A549 (cell line): ENCODE results near the gene BRD1. TPM values are rescaled to one million over a fixed set of nuclear protein-coding genes. Genes with fewer than 3 reads are reported as not detected.

ENCODE experiments used
- ATAC-seq, 2 experiments: fragments of 200-7000 bp in 1 of 2; fragments of >200 bp in 1 of 2; cut with Nextera tagmentation in 1 of 2; cut with Tn5 transposase in 1 of 2; 3 replicates each; pipeline versions ENCODE4 v1.8.0 to v1.9.1; 2018 to 2020; ENCODE audit warnings: mild to moderate bottlenecking in 1 of 2, moderate library complexity in 1 of 2
- CTCF ChIA-PET: fragments of 300-600 bp; sonication (Branson Sonifier 250); formaldehyde crosslinking; extraction: SDS; loops from one replicate; lab custom pipeline; 2021; ENCODE audit warnings: antibody characterized with exemption, inconsistent platforms; lab: Yijun Ruan, JAX
- POLR2A ChIA-PET: fragments of 350-600 bp; formaldehyde crosslinking; extraction: SDS; loops from one replicate; lab custom pipeline; 2021; ENCODE audit warnings: antibody characterized with exemption, inconsistent platforms; lab: Yijun Ruan, JAX
- DNase-seq, 2 experiments: peaks; one replicate each; pipeline versions ENCODE4 v3.0.0 to v3.0.0-alpha.2; 2011 to 2016; ENCODE audit warnings: low read depth in 1 of 2, low spot score in 1 of 2
- FAIRE-seq: peaks from 2 replicates; lab custom pipeline; 2011; peaks lifted over from hg19 to GRCh38; lab: Jason Lieb, UNC
- H3K27ac ChIP-seq, 2 experiments: fragments of >200 bp; sonication (Bioruptor Twin); formaldehyde crosslinking; 3 replicates each; pipeline ENCODE4 v1.5.1; 2016 to 2017
- H3K4me1 ChIP-seq: fragments of >200 bp; sonication (Bioruptor Twin); formaldehyde crosslinking; 3 replicates; pipeline ENCODE4 v1.6.1; 2016
- H3K4me2 ChIP-seq: fragments of >200 bp; sonication (Bioruptor Twin); formaldehyde crosslinking; 3 replicates; pipeline ENCODE4 v1.6.1; 2016
- H3K4me3 ChIP-seq: fragments of >200 bp; sonication (Bioruptor Twin); formaldehyde crosslinking; 3 replicates; pipeline ENCODE4 v1.5.1; 2016
- H3K9me3 ChIP-seq: fragments of >200 bp; sonication (Bioruptor Twin); formaldehyde crosslinking; 3 replicates; pipeline ENCODE4 v1.6.1; 2016
- EHF ChIP-seq: fragments of 250-450 bp; sonication (Bioruptor Pico); IDR thresholded peaks from 2 replicates; pipeline ENCODE4 v1.5.0; 2020; ENCODE audit warnings: mild to moderate bottlenecking
- ESRRA ChIP-seq: fragments of 150-350 bp; IDR thresholded peaks from 2 replicates; pipeline ENCODE4 v1.6.1; 2014; ENCODE audit warnings: mild to moderate bottlenecking, low read length, borderline replicate concordance
- FOSL2 ChIP-seq, 2 experiments: fragments of 450-650 bp in 1 of 2; fragments of >200 bp in 1 of 2; sonication (Bioruptor Twin) in 1 of 2; formaldehyde crosslinking; IDR thresholded peaks; 2 replicates each; pipeline versions ENCODE4 v1.5.0 to v1.6.1; 2016 to 2020; ENCODE audit warnings: mild to moderate bottlenecking in 1 of 2, moderate library complexity in 1 of 2
- GATA3 ChIP-seq: IDR thresholded peaks from 2 replicates; pipeline ENCODE4 v1.6.1; 2012; ENCODE audit warnings: borderline replicate concordance
- HEYL ChIP-seq: fragments of 250-450 bp; sonication (Bioruptor Pico); IDR thresholded peaks from 2 replicates; pipeline ENCODE4 v1.8.0; 2021; ENCODE audit warnings: mild to moderate bottlenecking, moderate library complexity
- HOXA7 ChIP-seq: fragments of 250-450 bp; sonication (Bioruptor Pico); IDR thresholded peaks from 2 replicates; pipeline ENCODE4 v1.5.0; 2020; ENCODE audit warnings: mild to moderate bottlenecking, moderate library complexity
- HOXB5 ChIP-seq: fragments of 250-450 bp; sonication (Bioruptor Pico); IDR thresholded peaks from 2 replicates; pipeline ENCODE4 v1.5.0; 2020; ENCODE audit warnings: mild to moderate bottlenecking, moderate library complexity
- JUN ChIP-seq, 2 experiments: fragments of >200 bp; sonication (Bioruptor Twin); formaldehyde crosslinking; IDR thresholded peaks; 2 replicates in 1 of 2; 3 replicates in 1 of 2; pipeline ENCODE4 v1.6.1; 2016 to 2017
- JUNB ChIP-seq: fragments of >200 bp; sonication (Bioruptor Twin); formaldehyde crosslinking; IDR thresholded peaks from 2 replicates; pipeline ENCODE4 v1.6.1; 2016
- KDM1A ChIP-seq: fragments of 200-600 bp; sonication (generic); IDR thresholded peaks from 2 replicates; pipeline ENCODE4 v1.6.1; 2016; ENCODE audit warnings: low read depth, mild to moderate bottlenecking
- KDM5A ChIP-seq: fragments of 200-600 bp; sonication (generic); IDR thresholded peaks from 2 replicates; pipeline ENCODE4 v1.6.1; 2016; ENCODE audit warnings: antibody characterized with exemption, mild to moderate bottlenecking
- MAFK ChIP-seq: fragments of 450-650 bp; IDR thresholded peaks from 2 replicates; pipeline ENCODE4 v1.6.1; 2014; ENCODE audit not compliant: partially characterized antibody
- MAZ ChIP-seq: fragments of 150-350 bp; IDR thresholded peaks from 2 replicates; pipeline ENCODE4 v1.6.1; 2014; ENCODE audit warnings: antibody characterized with exemption, low read depth, low read length, borderline replicate concordance
- MYC ChIP-seq: IDR thresholded peaks from 2 replicates; pipeline ENCODE4 v1.6.1; 2012; ENCODE audit warnings: mild to moderate bottlenecking, inconsistent platforms, low read length, improper control_type of control experiment, borderline replicate concordance
- NR3C1 ChIP-seq: fragments of >200 bp; sonication (Bioruptor Twin); formaldehyde crosslinking; IDR thresholded peaks from 3 replicates; pipeline ENCODE4 v1.6.1; 2017
- POLR2AphosphoS2 ChIP-seq: conservative IDR thresholded peaks from 2 replicates; pipeline ENCODE4 v1.6.1; 2012; ENCODE audit warnings: low read length, improper control_type of control experiment, inconsistent platforms
- RARB ChIP-seq: fragments of 250-450 bp; sonication (Bioruptor Pico); IDR thresholded peaks from 2 replicates; pipeline ENCODE4 v1.8.0; 2021; ENCODE audit warnings: mild to moderate bottlenecking, moderate library complexity
- TP53 ChIP-seq: fragments of 250-450 bp; sonication (Bioruptor Pico); IDR thresholded peaks from 2 replicates; pipeline ENCODE4 v1.5.0; 2021; ENCODE audit warnings: mild to moderate bottlenecking, moderate library complexity
- ZC3H11A ChIP-seq: fragments of 450-650 bp; IDR thresholded peaks from 2 replicates; pipeline ENCODE4 v1.6.1; 2014; ENCODE audit warnings: antibody characterized with exemption, mild to moderate bottlenecking
- ZNF302 ChIP-seq: fragments of 250-450 bp; sonication (Bioruptor Pico); IDR thresholded peaks from 2 replicates; pipeline ENCODE4 v1.9.0; 2021; ENCODE audit warnings: inconsistent platforms, mild to moderate bottlenecking, moderate library complexity
- WGBS: methylation state at CpG from one replicate; pipeline ENCODE4 v1.1.6; 2017; ENCODE audit errors: missing lambda C conversion rate; 5-methylcytosine and 5-hydroxymethylcytosine counted together
- polyA plus RNA-seq, 4 experiments: library from polyadenylated mRNA; depleted of rRNA in 3 of 4; stranded (reverse); fragments of >200 nt; fragmentation: RNase III in 1 of 4; extraction: RNeasy Plus Mini Kit Qiagen cat#74134 plus additional on column Dnase treatment in 1 of 4; gene quantifications; 2 replicates in 3 of 4; 3 replicates in 1 of 4; pipeline ENCODE4 v1.2.3, GENCODE V29; 2011 to 2017
- TF ChIP-seq, protein P1 (sequence below): fragments of 150-350 bp; IDR thresholded peaks from 2 replicates; pipeline ENCODE4 v1.6.1; 2014; ENCODE audit warnings: low read depth, mild to moderate bottlenecking, low read length
- TF ChIP-seq, protein P2 (sequence below): fragments of 200-600 bp; sonication (generic); IDR thresholded peaks from 2 replicates; pipeline ENCODE4 v1.6.1; 2016; ENCODE audit warnings: antibody characterized with exemption, mild to moderate bottlenecking, moderate library complexity
- TF ChIP-seq, protein P3 (sequence below): fragments of 250-450 bp; sonication (Bioruptor Pico); IDR thresholded peaks from 2 replicates; pipeline ENCODE4 v1.5.0; 2020; ENCODE audit warnings: low read depth, mild to moderate bottlenecking, moderate library complexity
- TF ChIP-seq, protein P4 (sequence below): fragments of 250-450 bp; sonication (Bioruptor Pico); IDR thresholded peaks from 2 replicates; pipeline ENCODE4 v1.5.0; 2021; ENCODE audit warnings: mild to moderate bottlenecking, moderate library complexity, borderline replicate concordance
- TF ChIP-seq, protein P5 (sequence below): IDR thresholded peaks from 2 replicates; pipeline ENCODE4 v1.6.1; 2012

The BRD1 gene
- polyA plus RNA-seq, 2 of the 4 experiments (the other 2 are of a cell fraction), result 3.7 to 11.5 TPM

DNA sequence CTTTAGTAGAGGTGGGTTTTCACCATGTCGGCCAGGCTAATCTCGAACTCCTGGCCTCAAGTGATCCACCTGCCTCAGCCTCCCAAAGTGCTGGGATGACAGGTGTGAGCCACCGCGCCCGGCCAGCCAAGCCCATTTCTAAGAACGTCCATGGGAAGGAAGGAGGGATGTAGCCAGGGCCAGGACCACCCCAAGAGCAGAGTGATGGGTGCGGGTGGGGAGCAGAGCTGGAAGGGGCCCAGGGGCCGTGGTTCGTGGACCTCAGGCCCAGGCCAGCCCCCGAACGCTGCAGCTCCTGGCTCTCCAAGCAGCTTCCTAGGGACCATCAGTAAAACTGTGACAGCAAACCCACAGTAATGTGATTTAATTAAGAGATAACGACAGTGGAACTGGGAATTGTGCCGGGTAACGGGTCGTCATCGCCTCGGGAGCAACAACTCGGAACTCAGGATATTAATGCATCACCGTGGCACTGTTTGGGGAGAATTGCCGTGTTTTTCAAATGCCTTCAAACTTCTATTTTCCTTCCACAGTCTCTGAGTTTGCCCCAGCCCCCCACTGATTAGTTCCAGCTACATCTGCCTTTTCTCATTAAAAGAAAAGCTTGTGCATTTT is 74.3 kb downstream of the BRD1 start:
- Histone ChIP-seq H3K4me1 (no peaks in the 10 kb centered on the region), H3K4me2 (no peak overlapping the region)
- FAIRE-seq, result no peak
- CTCF ChIA-PET, result interaction anchor here (0.6 kb wide), 1 partner anchor 275 kb away, joined by 3 read pairs; no protein-coding TSS in a partner anchor
- TF ChIP-seq, protein P1, sequence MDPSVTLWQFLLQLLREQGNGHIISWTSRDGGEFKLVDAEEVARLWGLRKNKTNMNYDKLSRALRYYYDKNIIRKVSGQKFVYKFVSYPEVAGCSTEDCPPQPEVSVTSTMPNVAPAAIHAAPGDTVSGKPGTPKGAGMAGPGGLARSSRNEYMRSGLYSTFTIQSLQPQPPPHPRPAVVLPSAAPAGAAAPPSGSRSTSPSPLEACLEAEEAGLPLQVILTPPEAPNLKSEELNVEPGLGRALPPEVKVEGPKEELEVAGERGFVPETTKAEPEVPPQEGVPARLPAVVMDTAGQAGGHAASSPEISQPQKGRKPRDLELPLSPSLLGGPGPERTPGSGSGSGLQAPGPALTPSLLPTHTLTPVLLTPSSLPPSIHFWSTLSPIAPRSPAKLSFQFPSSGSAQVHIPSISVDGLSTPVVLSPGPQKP, result no peak
- TF ChIP-seq JUNB, result no peak
- no peak for TF ChIP-seq GATA3
- no peak for TF ChIP-seq HOXA7 (CRISPR knock-in tag)
- TF ChIP-seq MAZ, result no peak
- no peak for TF ChIP-seq MYC
- TF ChIP-seq JUN (IDR thresholded peaks at IDR 0.05), result no peak
- TF ChIP-seq, protein P2, sequence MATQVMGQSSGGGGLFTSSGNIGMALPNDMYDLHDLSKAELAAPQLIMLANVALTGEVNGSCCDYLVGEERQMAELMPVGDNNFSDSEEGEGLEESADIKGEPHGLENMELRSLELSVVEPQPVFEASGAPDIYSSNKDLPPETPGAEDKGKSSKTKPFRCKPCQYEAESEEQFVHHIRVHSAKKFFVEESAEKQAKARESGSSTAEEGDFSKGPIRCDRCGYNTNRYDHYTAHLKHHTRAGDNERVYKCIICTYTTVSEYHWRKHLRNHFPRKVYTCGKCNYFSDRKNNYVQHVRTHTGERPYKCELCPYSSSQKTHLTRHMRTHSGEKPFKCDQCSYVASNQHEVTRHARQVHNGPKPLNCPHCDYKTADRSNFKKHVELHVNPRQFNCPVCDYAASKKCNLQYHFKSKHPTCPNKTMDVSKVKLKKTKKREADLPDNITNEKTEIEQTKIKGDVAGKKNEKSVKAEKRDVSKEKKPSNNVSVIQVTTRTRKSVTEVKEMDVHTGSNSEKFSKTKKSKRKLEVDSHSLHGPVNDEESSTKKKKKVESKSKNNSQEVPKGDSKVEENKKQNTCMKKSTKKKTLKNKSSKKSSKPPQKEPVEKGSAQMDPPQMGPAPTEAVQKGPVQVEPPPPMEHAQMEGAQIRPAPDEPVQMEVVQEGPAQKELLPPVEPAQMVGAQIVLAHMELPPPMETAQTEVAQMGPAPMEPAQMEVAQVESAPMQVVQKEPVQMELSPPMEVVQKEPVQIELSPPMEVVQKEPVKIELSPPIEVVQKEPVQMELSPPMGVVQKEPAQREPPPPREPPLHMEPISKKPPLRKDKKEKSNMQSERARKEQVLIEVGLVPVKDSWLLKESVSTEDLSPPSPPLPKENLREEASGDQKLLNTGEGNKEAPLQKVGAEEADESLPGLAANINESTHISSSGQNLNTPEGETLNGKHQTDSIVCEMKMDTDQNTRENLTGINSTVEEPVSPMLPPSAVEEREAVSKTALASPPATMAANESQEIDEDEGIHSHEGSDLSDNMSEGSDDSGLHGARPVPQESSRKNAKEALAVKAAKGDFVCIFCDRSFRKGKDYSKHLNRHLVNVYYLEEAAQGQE, result no peak
- no peak for TF ChIP-seq TP53
- no peak for TF ChIP-seq EHF (CRISPR knock-in tag)
- no peak for TF ChIP-seq ESRRA
- no peak for TF ChIP-seq FOSL2 (IDR thresholded peaks at IDR 0.05)
- TF ChIP-seq FOSL2 (CRISPR knock-in tag; IDR thresholded peaks at IDR 0.05), result no peak
- TF ChIP-seq, protein P3, sequence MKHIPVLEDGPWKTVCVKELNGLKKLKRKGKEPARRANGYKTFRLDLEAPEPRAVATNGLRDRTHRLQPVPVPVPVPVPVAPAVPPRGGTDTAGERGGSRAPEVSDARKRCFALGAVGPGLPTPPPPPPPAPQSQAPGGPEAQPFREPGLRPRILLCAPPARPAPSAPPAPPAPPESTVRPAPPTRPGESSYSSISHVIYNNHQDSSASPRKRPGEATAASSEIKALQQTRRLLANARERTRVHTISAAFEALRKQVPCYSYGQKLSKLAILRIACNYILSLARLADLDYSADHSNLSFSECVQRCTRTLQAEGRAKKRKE (CRISPR knock-in tag), result no peak
- no peak for TF ChIP-seq MAFK
- TF ChIP-seq, protein P4, sequence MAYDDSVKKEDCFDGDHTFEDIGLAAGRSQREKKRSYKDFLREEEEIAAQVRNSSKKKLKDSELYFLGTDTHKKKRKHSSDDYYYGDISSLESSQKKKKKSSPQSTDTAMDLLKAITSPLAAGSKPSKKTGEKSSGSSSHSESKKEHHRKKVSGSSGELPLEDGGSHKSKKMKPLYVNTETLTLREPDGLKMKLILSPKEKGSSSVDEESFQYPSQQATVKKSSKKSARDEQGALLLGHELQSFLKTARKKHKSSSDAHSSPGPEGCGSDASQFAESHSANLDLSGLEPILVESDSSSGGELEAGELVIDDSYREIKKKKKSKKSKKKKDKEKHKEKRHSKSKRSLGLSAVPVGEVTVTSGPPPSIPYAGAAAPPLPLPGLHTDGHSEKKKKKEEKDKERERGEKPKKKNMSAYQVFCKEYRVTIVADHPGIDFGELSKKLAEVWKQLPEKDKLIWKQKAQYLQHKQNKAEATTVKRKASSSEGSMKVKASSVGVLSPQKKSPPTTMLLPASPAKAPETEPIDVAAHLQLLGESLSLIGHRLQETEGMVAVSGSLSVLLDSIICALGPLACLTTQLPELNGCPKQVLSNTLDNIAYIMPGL, result no peak
- TF ChIP-seq POLR2AphosphoS2, result no peak
- TF ChIP-seq HOXB5 (CRISPR knock-in tag), result no peak
- TF ChIP-seq, all 56 proteins: peak for 0
- H3K27ac ChIP-seq, result no peak overlapping the region
- DNase-seq (no peak), ATAC-seq (no peak)
- 80% methylated on average over 20 of the region's 20 CpGs for WGBS
- H3K4me3 ChIP-seq, result no peak overlapping the region
- no peaks in the 10 kb centered on the region for H3K9me3 ChIP-seq
- POLR2A ChIA-PET, result no interaction called here

DNA sequence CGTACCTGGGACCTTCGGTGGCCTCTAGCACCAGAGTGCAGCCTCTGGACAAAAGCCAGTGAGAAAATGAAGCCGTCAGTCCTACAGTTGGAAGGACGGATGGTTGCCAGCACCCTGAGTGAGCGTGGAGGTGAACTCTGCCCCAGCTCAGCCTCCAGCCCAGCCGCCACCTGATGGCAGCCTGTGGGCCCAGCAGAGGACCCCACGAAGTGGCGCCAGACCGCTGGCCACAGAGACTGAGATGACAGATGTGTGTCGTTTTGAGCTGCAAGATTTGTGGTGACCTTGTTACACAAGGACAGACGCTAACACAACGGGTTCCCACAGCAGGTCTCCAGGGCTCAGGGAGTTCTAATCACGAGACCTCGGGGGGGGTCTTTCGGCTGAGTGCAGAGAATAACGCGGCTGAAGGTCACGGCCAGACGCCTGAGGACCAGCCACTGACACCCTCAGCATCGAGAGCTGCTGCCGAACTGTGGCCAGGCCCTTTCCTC is 75.0 kb downstream of the BRD1 start:
- DNase-seq (no peak), ATAC-seq (no peak), FAIRE-seq (no peak)
- Histone ChIP-seq H3K4me3 (no peak overlapping the region), H3K9me3 (peaks cover 1% of the 10 kb centered on the region; the same call in 2 of the 3 replicates), H3K27ac (no peak overlapping the region), H3K4me1 (no peaks in the 10 kb centered on the region), H3K4me2 (no peak overlapping the region)
- ChIA-PET POLR2A (no interaction called here), CTCF (interaction anchor here (0.6 kb wide), 1 partner anchor 275 kb away, joined by 3 read pairs; no protein-coding TSS in a partner anchor)
- 55% methylated on average over 16 of the region's 21 CpGs for WGBS
- TF ChIP-seq ZNF302 (CRISPR knock-in tag), result no peak
- TF ChIP-seq KDM5A, result no peak
- TF ChIP-seq, protein P1, result no peak
- TF ChIP-seq ZC3H11A, result no peak
- no peak for TF ChIP-seq MAZ
- no peak for TF ChIP-seq NR3C1
- TF ChIP-seq, protein P5, sequence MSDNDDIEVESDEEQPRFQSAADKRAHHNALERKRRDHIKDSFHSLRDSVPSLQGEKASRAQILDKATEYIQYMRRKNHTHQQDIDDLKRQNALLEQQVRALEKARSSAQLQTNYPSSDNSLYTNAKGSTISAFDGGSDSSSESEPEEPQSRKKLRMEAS, result no peak
- no peak for TF ChIP-seq HEYL (CRISPR knock-in tag)
- no peak for TF ChIP-seq RARB
- no peak for TF ChIP-seq KDM1A
- TF ChIP-seq JUNB, result no peak
